Sigmoid colon (tissue), 4 donors: ENCODE results near the gene TMEM184B.

Source experiments
- CTCF ChIP-seq, 4 experiments: fragments of 450-650 bp in 3 of 4; fragments of 200-600 bp in 1 of 4; IDR thresholded peaks; one replicate each; pipeline ENCODE4 v1.5.1; 2016 to 2019; ENCODE audit warnings: antibody characterized with exemption in 4 of 4, mild to moderate bottlenecking in 3 of 4, moderate library complexity in 2 of 4
- EP300 ChIP-seq, 4 donors: sonication (generic); formaldehyde crosslinking; IDR thresholded peaks; one replicate each; pipeline ENCODE4 v1.6.1; 2017; ENCODE audit warnings: antibody characterized with exemption in 4 of 4
- POLR2A ChIP-seq, 2 donors: fragments of 450-650 bp; IDR thresholded peaks; one replicate each; pipeline ENCODE4 v1.6.1; 2016; ENCODE audit warnings: antibody characterized with exemption in 2 of 2, mild to moderate bottlenecking in 2 of 2, moderate library complexity in 2 of 2
- POLR2AphosphoS5 ChIP-seq, 4 donors: sonication (generic); formaldehyde crosslinking; IDR thresholded peaks; one replicate each; pipeline ENCODE4 v1.6.1; 2017; ENCODE audit warnings: antibody characterized with exemption in 4 of 4

- TF ChIP-seq POLR2AphosphoS5 (IDR thresholded peaks at IDR 0.05): no peak
- TF ChIP-seq CTCF (IDR thresholded peaks at IDR 0.05): no peak
- TF ChIP-seq POLR2A (IDR thresholded peaks at IDR 0.05): no peak
- no peak for TF ChIP-seq EP300 (IDR thresholded peaks at IDR 0.05)
These were observed 17.5 kb upstream of the TMEM184B start for GRCh38 chr22:38290347-38290746.
